ENCODE results near the gene STK31.

STK31 gene

GRCh38 chr7:23791721-23792120 lies 81.7 kb downstream of the STK31 start:
- no peaks in the 10 kb centered on the region for H3K79me2 ChIP-seq (ENCODE audit: control insufficient read depth, low read length)
- H3K4me2 ChIP-seq (ENCODE audit: low read length), result no peak overlapping the region
- no peaks in the 10 kb centered on the region for H3F3A ChIP-seq (ENCODE audit: control insufficient read depth, insufficient read depth)
- H3K36me3 ChIP-seq (ENCODE audit: control insufficient read depth, low read length), result no peaks in the 10 kb centered on the region
- no peak overlapping the region for H3K4me3 ChIP-seq (ENCODE audit: low read length)
- TF ChIP-seq CTCF (IDR thresholded peaks at IDR 0.05; ENCODE audit: low read depth, low read length, poor library complexity, severe bottlenecking) (no peak), EZH2phosphoT487 (IDR thresholded peaks at IDR 0.05; ENCODE audit: borderline replicate concordance, low read length) (no peak)
- H3K9me3 ChIP-seq (ENCODE audit: control insufficient read depth, insufficient read depth, low read length), result peaks cover 16% of the 10 kb centered on the region; the same call in 1 of the 2 replicates
- H4K20me1 ChIP-seq (ENCODE audit: control insufficient read depth, insufficient read depth, low read depth, low read length), result no peaks in the 10 kb centered on the region
- no peaks in the 10 kb centered on the region for H3K27me3 ChIP-seq (ENCODE audit: control insufficient read depth, low read length)
- H3K9me2 ChIP-seq (replicated peaks; ENCODE audit: control insufficient read depth, low read length), result no peaks in the 10 kb centered on the region
- H3K27ac ChIP-seq (ENCODE audit: low read depth, low read length), result no peak overlapping the region
- H3K4me1 ChIP-seq (ENCODE audit: control insufficient read depth, low read length), result no peaks in the 10 kb centered on the region

GRCh38 chr7:23802720-23803397 lies 92.8 kb downstream of the STK31 start:
- Histone ChIP-seq H3K4me1 (ENCODE audit: control insufficient read depth, low read length) (no peaks in the 10 kb centered on the region), H3F3A (ENCODE audit: control insufficient read depth, insufficient read depth) (no peaks in the 10 kb centered on the region), H3K27me3 (ENCODE audit: control insufficient read depth, low read length) (no peaks in the 10 kb centered on the region), H3K4me3 (ENCODE audit: low read length) (no peak overlapping the region), H3K4me2 (ENCODE audit: low read length) (no peak overlapping the region), H3K79me2 (ENCODE audit: control insufficient read depth, low read length) (no peaks in the 10 kb centered on the region), H3K27ac (ENCODE audit: low read depth, low read length) (no peak overlapping the region), H4K20me1 (ENCODE audit: control insufficient read depth, insufficient read depth, low read depth, low read length) (no peaks in the 10 kb centered on the region), H3K9me3 (ENCODE audit: control insufficient read depth, insufficient read depth, low read length) (no peaks in the 10 kb centered on the region), H3K36me3 (ENCODE audit: control insufficient read depth, low read length) (no peaks in the 10 kb centered on the region), H3K9me2 (replicated peaks; ENCODE audit: control insufficient read depth, low read length) (no peaks in the 10 kb centered on the region)
- no peak for TF ChIP-seq CTCF (IDR thresholded peaks at IDR 0.05; ENCODE audit: low read depth, low read length, poor library complexity, severe bottlenecking)
- no peak for TF ChIP-seq EZH2phosphoT487 (IDR thresholded peaks at IDR 0.05; ENCODE audit: borderline replicate concordance, low read length)

- peaks cover 4% of the 10 kb centered on the region; the same call in 1 of the 2 replicates for H3K9me3 ChIP-seq (ENCODE audit: control insufficient read depth, insufficient read depth, low read length)
- no peaks in the 10 kb centered on the region for H3K27me3 ChIP-seq (ENCODE audit: control insufficient read depth, low read length)
- H3K9me2 ChIP-seq (replicated peaks; ENCODE audit: control insufficient read depth, low read length), result no peaks in the 10 kb centered on the region
- H4K20me1 ChIP-seq (ENCODE audit: control insufficient read depth, insufficient read depth, low read depth, low read length), result no peaks in the 10 kb centered on the region
- no peaks in the 10 kb centered on the region for H3K4me1 ChIP-seq (ENCODE audit: control insufficient read depth, low read length)
- H3K79me2 ChIP-seq (ENCODE audit: control insufficient read depth, low read length), result no peaks in the 10 kb centered on the region
- no peaks in the 10 kb centered on the region for H3K36me3 ChIP-seq (ENCODE audit: control insufficient read depth, low read length)
- H3K27ac ChIP-seq (ENCODE audit: low read depth, low read length), result no peak overlapping the region
- TF ChIP-seq CTCF (IDR thresholded peaks at IDR 0.05; ENCODE audit: low read depth, low read length, poor library complexity, severe bottlenecking) (no peak), EZH2phosphoT487 (IDR thresholded peaks at IDR 0.05; ENCODE audit: borderline replicate concordance, low read length) (no peak)
- no peaks in the 10 kb centered on the region for H3F3A ChIP-seq (ENCODE audit: control insufficient read depth, insufficient read depth)
- no peak overlapping the region for H3K4me2 ChIP-seq (ENCODE audit: low read length)
- H3K4me3 ChIP-seq (ENCODE audit: low read length), result no peak overlapping the region
These were observed 94.7 kb downstream of the STK31 start for GRCh38 chr7:23804707-23805106.

Measured in DOHH2 (cell line).